ENCODE results near the gene C5. TPM values are rescaled to one million over a fixed set of nuclear protein-coding genes. Genes with fewer than 3 reads are reported as not detected.
A peak's percentile ranks its signal among the peaks of the same experiment; 100 is the strongest.

The C5 gene
- total and polyA plus RNA-seq, 2 experiments from 2014 or later: 0.31 TPM; not detected in 1

GRCh38 chr9:121034529-121034928, 15.5 kb downstream of the C5 start:
- H2AFZ ChIP-seq: no peak overlapping the region
- no peaks in the 10 kb centered on the region for H4K20me1 ChIP-seq (replicated peaks; ENCODE audit: insufficient read depth)
- H3K4me1 ChIP-seq (ENCODE audit: insufficient read depth): no peaks in the 10 kb centered on the region
- Mint-ChIP-seq H3K4me1 (no peaks in the 10 kb centered on the region), H3K4me3 (no peak overlapping the region), H3K9me3 (no peaks in the 10 kb centered on the region), H3K36me3 (ENCODE audit: low read depth) (no peaks in the 10 kb centered on the region), H3K27me3 (ENCODE audit: insufficient read depth, low read depth, poor library complexity) (no peaks in the 10 kb centered on the region), H3K27ac (no peak overlapping the region)
- no peaks in the 10 kb centered on the region for H3F3A ChIP-seq (replicated peaks; ENCODE audit: low read depth)
- no peak overlapping the region for H3K4me2 ChIP-seq
- H3K4me3 ChIP-seq: no peak overlapping the region
- ATAC-seq (no peak), DNase-seq (ENCODE audit: low spot score) (no peak)
- no peak for TF ChIP-seq EZH2 (IDR thresholded peaks at IDR 0.05; ENCODE audit: low read depth, unreplicated experiment)
- no peak for TF ChIP-seq REST (IDR thresholded peaks at IDR 0.05; ENCODE audit: unreplicated experiment)
- TF ChIP-seq STAT1 (IDR thresholded peaks at IDR 0.05; ENCODE audit: unreplicated experiment): no peak
- peak in 1 of 2 experiments; percentile 15; a peak in 1 of 4 replicates for TF ChIP-seq CTCF (conservative IDR thresholded peaks at IDR 0.05; ENCODE audit: low read depth in 2 of 2)
- no peak for TF ChIP-seq ZNF331 (CRISPR knock-in tag; IDR thresholded peaks at IDR 0.05; ENCODE audit: low read depth)
- no peaks in the 10 kb centered on the region for H3K79me2 ChIP-seq (replicated peaks; ENCODE audit: insufficient read depth)
- H3K9me2 ChIP-seq (ENCODE audit: insufficient read depth): no peaks in the 10 kb centered on the region
- no peak overlapping the region for H3K27ac ChIP-seq (ENCODE audit: low read depth)
- H3K27me3 ChIP-seq (ENCODE audit: insufficient read depth): no peaks in the 10 kb centered on the region
- no peaks in the 10 kb centered on the region for H3K36me3 ChIP-seq (ENCODE audit: insufficient read depth)

- H3K4me2 ChIP-seq: no peak overlapping the region
- no peaks in the 10 kb centered on the region for H3K36me3 ChIP-seq (ENCODE audit: insufficient read depth)
- H3K4me1 ChIP-seq (ENCODE audit: insufficient read depth): no peaks in the 10 kb centered on the region
- no peaks in the 10 kb centered on the region for H3F3A ChIP-seq (replicated peaks; ENCODE audit: low read depth)
- no peaks in the 10 kb centered on the region for H3K36me3 Mint-ChIP-seq (ENCODE audit: low read depth)
- no peak overlapping the region for H3K27ac ChIP-seq (ENCODE audit: low read depth)
- H3K79me2 ChIP-seq (replicated peaks; ENCODE audit: insufficient read depth): no peaks in the 10 kb centered on the region
- H3K4me1 Mint-ChIP-seq: no peaks in the 10 kb centered on the region
- ATAC-seq: no peak
- no peaks in the 10 kb centered on the region for H3K27me3 ChIP-seq (ENCODE audit: insufficient read depth)
- no peak overlapping the region for H2AFZ ChIP-seq
- no peak overlapping the region for H3K4me3 Mint-ChIP-seq
- no peak overlapping the region for H3K4me3 ChIP-seq
- no peak for DNase-seq (ENCODE audit: low spot score)
- H3K27ac Mint-ChIP-seq: no peak overlapping the region
- H3K9me2 ChIP-seq (ENCODE audit: insufficient read depth): no peaks in the 10 kb centered on the region
- H4K20me1 ChIP-seq (replicated peaks; ENCODE audit: insufficient read depth): no peaks in the 10 kb centered on the region
- H3K27me3 Mint-ChIP-seq (ENCODE audit: insufficient read depth, low read depth, poor library complexity): no peaks in the 10 kb centered on the region
- H3K9me3 Mint-ChIP-seq: no peaks in the 10 kb centered on the region
- TF ChIP-seq CTCF (conservative IDR thresholded peaks at IDR 0.05; ENCODE audit: low read depth in 2 of 2) (no peak), NANOG (IDR thresholded peaks at IDR 0.05; ENCODE audit: borderline replicate concordance) (no peak), ZNF114 (CRISPR knock-in tag; IDR thresholded peaks at IDR 0.05) (no peak), POLR2AphosphoS5 (IDR thresholded peaks at IDR 0.05; ENCODE audit: low read depth) (no peak), STAT1 (IDR thresholded peaks at IDR 0.05; ENCODE audit: unreplicated experiment) (no peak), EZH2phosphoT487 (IDR thresholded peaks at IDR 0.05; ENCODE audit: unreplicated experiment) (no peak), REST (IDR thresholded peaks at IDR 0.05; ENCODE audit: unreplicated experiment) (no peak), ETS1 (IDR thresholded peaks at IDR 0.05) (no peak), CREB1 (CRISPR knock-in tag; IDR thresholded peaks at IDR 0.05; ENCODE audit: low read depth) (no peak), EZH2 (IDR thresholded peaks at IDR 0.05; ENCODE audit: low read depth, unreplicated experiment) (no peak), ZNF331 (CRISPR knock-in tag; IDR thresholded peaks at IDR 0.05; ENCODE audit: low read depth) (no peak)
Measured at GRCh38 chr9:121029469-121029868, 20.6 kb downstream of the C5 start.

Measured in GM23338 (cell line).